HG03139 (cell line): ENCODE data around the gene C1QTNF1.
"Not testable (repeated sequence)": the region's sequence is repeated elsewhere in the genome, so short reads cannot be mapped to it uniquely, and the experiment has no call there.

ENCODE experiments used
- ATAC-seq: cut with Tn5 transposase; IDR thresholded peaks from one replicate; pipeline ENCODE4 v1.9.1; 2021; ENCODE audit not compliant: unreplicated experiment

Gene C1QTNF1

GRCh38 chr17:79022507-79022991 is 1.4 kb upstream of the C1QTNF1 start:
- ATAC-seq = no peak

- no peak for ATAC-seq
These were observed 726 bp upstream of the C1QTNF1 start for GRCh38 chr17:79023180-79023705.

- no peak for ATAC-seq
These were observed 1.1 kb downstream of the C1QTNF1 start for GRCh38 chr17:79024901-79025737.

- ATAC-seq = no peak
These were observed 2.7 kb downstream of the C1QTNF1 start for GRCh38 chr17:79026376-79027273.

GRCh38 chr17:79027274-79027924 is 3.4 kb downstream of the C1QTNF1 start:
- no peak for ATAC-seq

- no peak for ATAC-seq
These were observed 4.0 kb downstream of the C1QTNF1 start for GRCh38 chr17:79027925-79028491.

- no peak for ATAC-seq
These were observed 4.7 kb downstream of the C1QTNF1 start for GRCh38 chr17:79028496-79029326.

GRCh38 chr17:79029327-79030009 is 5.5 kb downstream of the C1QTNF1 start:
- no peak for ATAC-seq

- ATAC-seq = not testable (repeated sequence)
These were observed 6.7 kb downstream of the C1QTNF1 start for GRCh38 chr17:79030636-79031035.

GRCh38 chr17:79031996-79032875 is 8.3 kb downstream of the C1QTNF1 start:
- ATAC-seq = no peak

GRCh38 chr17:79033046-79033616 is 9.2 kb downstream of the C1QTNF1 start:
- ATAC-seq = no peak

- no peak for ATAC-seq
These were observed 10.0 kb downstream of the C1QTNF1 start for GRCh38 chr17:79033741-79034501.

- no peak for ATAC-seq
These were observed 11.0 kb downstream of the C1QTNF1 start for GRCh38 chr17:79034931-79035485.

- ATAC-seq = no peak
These were observed 11.7 kb downstream of the C1QTNF1 start for GRCh38 chr17:79035686-79036085.

- ATAC-seq = no peak
These were observed 12.2 kb downstream of the C1QTNF1 start for GRCh38 chr17:79036181-79036580.

- ATAC-seq = no peak
These were observed 12.6 kb downstream of the C1QTNF1 start for GRCh38 chr17:79036596-79036995.
